Tibial nerve (tissue), 3 donors: ENCODE results near the gene EEIG2.

Experiments
- CTCF ChIP-seq, 5 experiments: fragments of 200-600 bp in 3 of 5; fragments of 450-650 bp in 2 of 5; sonication (generic) in 3 of 5; IDR thresholded peaks; one replicate each; pipeline ENCODE4 v1.5.1; 2016 to 2019; ENCODE audit warnings: antibody characterized with exemption in 5 of 5, mild to moderate bottlenecking in 3 of 5, moderate library complexity in 2 of 5
- POLR2A ChIP-seq, 2 donors: fragments of 450-650 bp; IDR thresholded peaks; one replicate each; pipeline ENCODE4 v1.6.1; 2017; ENCODE audit warnings: antibody characterized with exemption in 2 of 2, mild to moderate bottlenecking in 2 of 2, moderate library complexity in 2 of 2

- TF ChIP-seq POLR2A (IDR thresholded peaks at IDR 0.05) (no peak), CTCF (IDR thresholded peaks at IDR 0.05) (no peak)
These were observed 12.3 kb downstream of the EEIG2 start for GRCh38 chr1:108572182-108572581.
